PC-3 (cell line): ENCODE results near the gene CYB5R2. TPM values are rescaled to one million over a fixed set of nuclear protein-coding genes. Genes with fewer than 3 reads are reported as not detected.

ENCODE experiments used
- ATAC-seq: fragments of 200-7000 bp; cut with Tn5 transposase; 2 replicates; pipeline ENCODE4 v1.9.1; 2020; ENCODE audit warnings: mild to moderate bottlenecking, moderate library complexity
- BruUV-seq: library from RNA; stranded (reverse); fragments of 400-500 nt; replicated peaks from 2 replicates; lab custom pipeline; 2021; lab: Mats Ljungman, UMichigan
- CTCF ChIA-PET: fragments of 300-600 bp; sonication (Branson Sonifier 250); formaldehyde crosslinking; loops from one replicate; lab custom pipeline; 2022; ENCODE audit warnings: antibody characterized with exemption; lab: Charles Lee
- POLR2A ChIA-PET: fragments of 300-600 bp; sonication (Branson Sonifier 250); formaldehyde crosslinking; loops from one replicate; lab custom pipeline; 2022; ENCODE audit warnings: antibody characterized with exemption; ENCODE audit not compliant: unreplicated experiment; lab: Charles Lee
- DNase-seq: peaks from one replicate; pipeline ENCODE4 v3.0.0-alpha.2; 2015
- H2AFZ ChIP-seq: fragments of 300-600 bp; sonication (generic); 2 replicates; pipeline ENCODE4 v1.6.0; 2016; ENCODE audit warnings: antibody characterized with exemption, low read length
- H3F3A ChIP-seq: fragments of 300-600 bp; sonication (generic); one replicate; pipeline ENCODE4 v1.6.0; 2017; ENCODE audit warnings: antibody characterized with exemption, low read length, control low read depth, mild to moderate bottlenecking; ENCODE audit not compliant: unreplicated experiment
- H3K27ac ChIP-seq: fragments of 300-600 bp; sonication (generic); 2 replicates; pipeline ENCODE4 v1.5.1; 2016; ENCODE audit warnings: mild to moderate bottlenecking, low read length
- H3K27me3 ChIP-seq: fragments of 300-600 bp; sonication (generic); 2 replicates; pipeline ENCODE4 v1.6.1; 2016; ENCODE audit warnings: low read length, mixed read lengths
- H3K36me3 ChIP-seq: fragments of 300-600 bp; sonication (generic); 2 replicates; pipeline ENCODE4 v1.6.1; 2016; ENCODE audit warnings: low read depth, mixed run types, low read length, mixed read lengths
- H3K4me1 ChIP-seq: fragments of 300-600 bp; sonication (generic); 2 replicates; pipeline ENCODE4 v1.5.1; 2016; ENCODE audit warnings: low read length; ENCODE audit not compliant: insufficient read depth
- H3K4me2 ChIP-seq: fragments of 300-600 bp; sonication (generic); 2 replicates; pipeline ENCODE4 v1.6.0; 2016; ENCODE audit warnings: low read length
- H3K4me3 ChIP-seq: fragments of 300-600 bp; sonication (generic); 2 replicates; pipeline ENCODE4 v1.5.1; 2016; ENCODE audit warnings: mild to moderate bottlenecking, low read length, mixed read lengths
- H3K79me2 ChIP-seq: fragments of 300-600 bp; sonication (generic); 2 replicates; pipeline ENCODE4 v1.6.1; 2017; ENCODE audit warnings: low read length, mixed read lengths
- H3K9ac ChIP-seq: fragments of 300-600 bp; sonication (generic); 2 replicates; pipeline ENCODE4 v1.6.0; 2016; ENCODE audit warnings: mild to moderate bottlenecking, low read length
- H3K9me2 ChIP-seq: fragments of 300-600 bp; sonication (generic); replicated peaks from 2 replicates; pipeline ENCODE4 v1.6.1; 2016; ENCODE audit warnings: mixed run types, low read length, mixed read lengths
- H3K9me3 ChIP-seq: fragments of 300-600 bp; sonication (generic); 2 replicates; pipeline ENCODE4 v1.6.1; 2016; ENCODE audit warnings: low read length, mixed read lengths
- H4K20me1 ChIP-seq: fragments of 300-600 bp; sonication (generic); 2 replicates; pipeline ENCODE4 v1.6.1; 2016; ENCODE audit warnings: low read length, mixed read lengths
- EZH2 ChIP-seq: fragments of 300-600 bp; sonication (generic); IDR thresholded peaks from one replicate; pipeline ENCODE4 v1.6.1; 2017; ENCODE audit warnings: antibody characterized with exemption, mild to moderate bottlenecking, low read length; ENCODE audit not compliant: unreplicated experiment
- EZH2phosphoT487 ChIP-seq: fragments of 300-600 bp; sonication (generic); IDR thresholded peaks from 2 replicates; pipeline ENCODE4 v1.6.1; 2018; ENCODE audit warnings: mild to moderate bottlenecking, antibody characterized with exemption, low read length, borderline replicate concordance
- intact Hi-C: fragments of 100-400 bp; cut with micrococcal nuclease; formaldehyde crosslinking; loops from 2 replicates; pipeline ENCODE4 v1.9.0; 2023
- total RNA-seq: library from RNA; depleted of rRNA; stranded (reverse); fragments of >200 nt; gene quantifications from 2 replicates; pipeline ENCODE4 v1.2.3, GENCODE V29; 2014; rRNA removed
- TF ChIP-seq, protein P1 (sequence below): fragments of 300-600 bp; sonication (generic); conservative IDR thresholded peaks from 2 replicates; pipeline ENCODE4 v1.5.1; 2017; ENCODE audit warnings: antibody characterized with exemption, low read depth, mild to moderate bottlenecking, low read length

The CYB5R2 gene
- total RNA-seq, 1 experiment from 2014 or later = 5.4 TPM

DNA sequence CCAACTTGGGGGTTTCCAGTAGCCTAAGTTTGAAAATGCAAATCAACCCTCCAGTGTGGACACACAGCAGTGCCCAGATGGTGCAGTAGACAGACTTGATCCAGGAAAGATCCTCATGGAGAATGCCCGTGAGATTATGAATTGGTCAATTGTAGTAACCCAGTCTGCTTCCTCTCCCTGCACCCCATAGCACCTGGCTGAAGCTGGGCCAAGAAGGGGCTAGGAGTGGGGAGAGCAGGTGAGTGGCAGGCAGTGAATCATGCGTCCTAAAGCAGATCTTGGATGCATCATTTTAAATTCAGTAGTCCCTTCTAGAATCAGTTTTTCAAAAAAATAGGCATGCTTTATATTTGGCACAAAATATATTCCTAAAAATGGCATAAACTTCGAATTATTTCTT is 52.2 kb downstream of the CYB5R2 start:
- BruUV-seq = no TSS peak
- H3F3A ChIP-seq = no peaks in the 10 kb centered on the region
- H3K4me3 ChIP-seq = no peak overlapping the region
- H3K79me2 ChIP-seq = no peaks in the 10 kb centered on the region
- H3K27ac ChIP-seq = no peak overlapping the region
- no peak overlapping the region for H3K9ac ChIP-seq
- no peaks in the 10 kb centered on the region for H3K4me1 ChIP-seq
- TF ChIP-seq, protein P1, sequence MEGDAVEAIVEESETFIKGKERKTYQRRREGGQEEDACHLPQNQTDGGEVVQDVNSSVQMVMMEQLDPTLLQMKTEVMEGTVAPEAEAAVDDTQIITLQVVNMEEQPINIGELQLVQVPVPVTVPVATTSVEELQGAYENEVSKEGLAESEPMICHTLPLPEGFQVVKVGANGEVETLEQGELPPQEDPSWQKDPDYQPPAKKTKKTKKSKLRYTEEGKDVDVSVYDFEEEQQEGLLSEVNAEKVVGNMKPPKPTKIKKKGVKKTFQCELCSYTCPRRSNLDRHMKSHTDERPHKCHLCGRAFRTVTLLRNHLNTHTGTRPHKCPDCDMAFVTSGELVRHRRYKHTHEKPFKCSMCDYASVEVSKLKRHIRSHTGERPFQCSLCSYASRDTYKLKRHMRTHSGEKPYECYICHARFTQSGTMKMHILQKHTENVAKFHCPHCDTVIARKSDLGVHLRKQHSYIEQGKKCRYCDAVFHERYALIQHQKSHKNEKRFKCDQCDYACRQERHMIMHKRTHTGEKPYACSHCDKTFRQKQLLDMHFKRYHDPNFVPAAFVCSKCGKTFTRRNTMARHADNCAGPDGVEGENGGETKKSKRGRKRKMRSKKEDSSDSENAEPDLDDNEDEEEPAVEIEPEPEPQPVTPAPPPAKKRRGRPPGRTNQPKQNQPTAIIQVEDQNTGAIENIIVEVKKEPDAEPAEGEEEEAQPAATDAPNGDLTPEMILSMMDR = no peak
- TF ChIP-seq EZH2phosphoT487 (no peak), EZH2 (no peak)
- no peaks in the 10 kb centered on the region for H3K36me3 ChIP-seq
- intact Hi-C loops = no loop called here
- ChIA-PET POLR2A (no interaction called here), CTCF (no interaction called here)
- no peaks in the 10 kb centered on the region for H3K9me3 ChIP-seq
- no peak for ATAC-seq
- no peak overlapping the region for H2AFZ ChIP-seq
- H3K9me2 ChIP-seq = no peaks in the 10 kb centered on the region
- DNase-seq = no peak
- no peaks in the 10 kb centered on the region for H4K20me1 ChIP-seq
- H3K27me3 ChIP-seq = no peaks in the 10 kb centered on the region
- H3K4me2 ChIP-seq = no peak overlapping the region

DNA sequence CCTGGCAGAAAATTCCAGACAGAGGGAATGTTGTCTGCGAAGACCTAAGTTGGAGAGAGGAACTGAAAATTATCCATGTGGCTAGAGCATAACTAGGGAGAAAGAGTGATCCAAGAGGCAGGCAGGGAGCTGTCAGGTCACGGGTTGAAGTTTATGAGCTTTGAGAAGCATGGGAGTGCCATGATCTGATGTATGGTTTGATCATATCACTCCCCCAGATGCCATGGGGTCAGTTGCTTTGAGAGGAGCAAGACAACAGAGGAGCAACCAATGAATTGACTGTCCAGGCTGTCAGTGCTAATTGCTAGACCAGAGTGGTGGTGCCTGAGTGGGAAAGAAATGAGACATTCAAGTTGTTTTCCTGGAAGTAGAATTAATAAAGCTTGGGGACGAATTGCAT is 54.0 kb downstream of the CYB5R2 start:
- Histone ChIP-seq H3F3A (no peaks in the 10 kb centered on the region), H2AFZ (no peak overlapping the region), H3K4me3 (no peak overlapping the region), H3K4me1 (no peaks in the 10 kb centered on the region), H3K79me2 (no peaks in the 10 kb centered on the region), H4K20me1 (no peaks in the 10 kb centered on the region), H3K4me2 (no peak overlapping the region), H3K36me3 (no peaks in the 10 kb centered on the region), H3K9ac (no peak overlapping the region), H3K27ac (no peak overlapping the region), H3K27me3 (no peaks in the 10 kb centered on the region), H3K9me2 (no peaks in the 10 kb centered on the region), H3K9me3 (no peaks in the 10 kb centered on the region)
- DNase-seq = no peak
- intact Hi-C loops = no loop called here
- ChIA-PET CTCF (no interaction called here), POLR2A (no interaction called here)
- TF ChIP-seq EZH2phosphoT487 = no peak
- TF ChIP-seq EZH2 = no peak
- TF ChIP-seq, protein P1 = no peak
- BruUV-seq = no TSS peak
- ATAC-seq = no peak

DNA sequence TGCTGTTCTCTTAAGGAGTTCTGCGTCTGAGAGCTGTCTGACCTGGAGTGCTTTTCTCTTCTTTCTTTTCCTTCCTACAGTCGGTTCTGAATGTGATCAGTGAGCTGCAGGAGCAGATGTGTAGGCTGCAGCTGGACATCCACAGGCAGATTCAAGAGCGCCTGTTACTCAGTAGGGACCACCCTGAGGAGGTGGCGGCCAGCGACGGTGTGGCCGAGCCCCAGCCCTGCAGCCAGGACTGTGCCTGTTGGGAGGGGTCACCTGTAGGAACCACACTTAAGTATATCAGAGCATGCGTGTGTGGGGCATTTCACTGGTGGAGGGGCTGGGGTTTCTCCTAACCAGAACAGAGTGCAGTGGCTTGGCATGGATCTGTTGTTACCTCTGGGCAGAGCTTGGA is 56.3 kb downstream of the CYB5R2 start:
- Histone ChIP-seq H3K79me2 (no peaks in the 10 kb centered on the region), H3K36me3 (no peaks in the 10 kb centered on the region), H3K27me3 (no peaks in the 10 kb centered on the region), H2AFZ (no peak overlapping the region), H3K9me3 (no peaks in the 10 kb centered on the region), H3K27ac (no peak overlapping the region), H3K9me2 (no peaks in the 10 kb centered on the region), H3K9ac (no peak overlapping the region), H3K4me1 (peaks cover 14% of the 10 kb centered on the region), H3F3A (no peaks in the 10 kb centered on the region), H4K20me1 (no peaks in the 10 kb centered on the region), H3K4me3 (no peak overlapping the region), H3K4me2 (no peak overlapping the region)
- intact Hi-C loops = no loop called here
- ChIA-PET CTCF (no interaction called here), POLR2A (no interaction called here)
- BruUV-seq = no TSS peak
- no peak for DNase-seq
- TF ChIP-seq, protein P1 = no peak
- TF ChIP-seq EZH2 (no peak), EZH2phosphoT487 (no peak)
- no peak for ATAC-seq

Other genes with a start within 250 kb of the CYB5R2 start
- not detected in 2 replicates for gene OLFML1, start 188.0 kb downstream of the CYB5R2 start, total RNA-seq
- gene PPFIBP2, start 159.5 kb downstream of the CYB5R2 start, total RNA-seq = 3.2 and 3.3 TPM in 2 replicates
- gene OVCH2, start 33.0 kb upstream of the CYB5R2 start, total RNA-seq = not detected in 2 replicates
- gene OR5P2, start 123.4 kb upstream of the CYB5R2 start, total RNA-seq = not detected in 2 replicates
- gene OR5P3, start 157.3 kb upstream of the CYB5R2 start, total RNA-seq = not detected in 2 replicates